ENCODE results near the gene SEMA7A.
"Not testable (repeated sequence)": the region's sequence is repeated elsewhere in the genome, so short reads cannot be mapped to it uniquely, and the experiment has no call there.

Gene SEMA7A, protein sequence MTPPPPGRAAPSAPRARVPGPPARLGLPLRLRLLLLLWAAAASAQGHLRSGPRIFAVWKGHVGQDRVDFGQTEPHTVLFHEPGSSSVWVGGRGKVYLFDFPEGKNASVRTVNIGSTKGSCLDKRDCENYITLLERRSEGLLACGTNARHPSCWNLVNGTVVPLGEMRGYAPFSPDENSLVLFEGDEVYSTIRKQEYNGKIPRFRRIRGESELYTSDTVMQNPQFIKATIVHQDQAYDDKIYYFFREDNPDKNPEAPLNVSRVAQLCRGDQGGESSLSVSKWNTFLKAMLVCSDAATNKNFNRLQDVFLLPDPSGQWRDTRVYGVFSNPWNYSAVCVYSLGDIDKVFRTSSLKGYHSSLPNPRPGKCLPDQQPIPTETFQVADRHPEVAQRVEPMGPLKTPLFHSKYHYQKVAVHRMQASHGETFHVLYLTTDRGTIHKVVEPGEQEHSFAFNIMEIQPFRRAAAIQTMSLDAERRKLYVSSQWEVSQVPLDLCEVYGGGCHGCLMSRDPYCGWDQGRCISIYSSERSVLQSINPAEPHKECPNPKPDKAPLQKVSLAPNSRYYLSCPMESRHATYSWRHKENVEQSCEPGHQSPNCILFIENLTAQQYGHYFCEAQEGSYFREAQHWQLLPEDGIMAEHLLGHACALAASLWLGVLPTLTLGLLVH

DNA sequence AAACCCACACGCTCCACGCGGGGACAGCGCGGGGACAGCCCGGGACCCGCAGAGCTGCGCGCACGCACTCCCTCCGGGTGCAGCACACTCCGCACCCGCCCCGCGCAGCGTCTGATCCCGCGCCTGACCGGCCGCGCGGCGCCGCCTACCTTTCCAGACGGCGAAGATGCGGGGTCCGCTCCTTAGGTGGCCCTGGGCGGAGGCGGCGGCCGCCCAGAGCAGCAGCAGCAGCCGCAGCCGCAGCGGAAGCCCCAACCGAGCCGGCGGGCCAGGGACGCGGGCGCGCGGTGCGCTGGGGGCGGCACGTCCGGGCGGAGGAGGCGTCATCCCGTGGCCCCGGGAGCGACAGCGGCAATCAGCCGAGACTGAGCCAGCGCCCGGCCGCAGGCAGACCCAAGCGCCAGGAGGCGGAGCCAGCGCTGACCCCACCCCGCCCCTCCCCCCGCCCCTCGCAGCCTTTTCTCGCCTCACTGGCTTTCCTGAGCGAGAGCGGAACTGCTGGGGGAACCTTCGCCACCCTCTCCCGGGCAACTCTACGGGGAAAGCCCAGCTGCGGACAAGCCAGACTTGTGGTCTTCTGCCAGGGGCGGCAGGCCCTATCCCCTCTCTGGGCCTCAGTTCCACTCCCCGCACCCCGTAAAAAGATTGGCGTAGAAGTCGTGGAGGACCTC lies at the start of gene SEMA7A:
Gene SEMA7A, minus strand, starts transcription at position 367 of the 671 bp plus-strand sequence. Its CDS starts 40 bp downstream, at position 327.
- peak; percentile 76 for DNase-seq (ENCODE audit: low read depth)

DNA sequence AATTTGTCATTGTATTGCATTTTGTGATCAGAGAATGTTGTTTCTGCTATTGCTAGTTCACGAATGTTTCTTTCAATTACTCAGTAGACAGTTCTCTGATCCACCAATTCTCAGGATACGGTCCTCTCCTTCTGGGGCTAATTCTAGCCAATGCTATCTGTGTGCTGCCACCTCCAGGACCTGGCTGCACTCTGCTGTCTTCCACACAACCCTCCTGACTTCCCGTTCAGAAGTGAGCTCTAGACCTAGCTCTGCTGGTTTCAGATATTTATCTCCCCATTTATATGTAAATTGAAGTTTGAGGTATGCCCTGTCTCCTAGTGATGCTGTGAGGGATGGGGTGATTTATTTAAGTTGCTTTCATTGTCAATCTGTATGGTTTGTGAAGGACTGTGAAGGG lies 48.9 kb upstream of the SEMA7A start:
- DNase-seq (ENCODE audit: low read depth): no peak

DNA sequence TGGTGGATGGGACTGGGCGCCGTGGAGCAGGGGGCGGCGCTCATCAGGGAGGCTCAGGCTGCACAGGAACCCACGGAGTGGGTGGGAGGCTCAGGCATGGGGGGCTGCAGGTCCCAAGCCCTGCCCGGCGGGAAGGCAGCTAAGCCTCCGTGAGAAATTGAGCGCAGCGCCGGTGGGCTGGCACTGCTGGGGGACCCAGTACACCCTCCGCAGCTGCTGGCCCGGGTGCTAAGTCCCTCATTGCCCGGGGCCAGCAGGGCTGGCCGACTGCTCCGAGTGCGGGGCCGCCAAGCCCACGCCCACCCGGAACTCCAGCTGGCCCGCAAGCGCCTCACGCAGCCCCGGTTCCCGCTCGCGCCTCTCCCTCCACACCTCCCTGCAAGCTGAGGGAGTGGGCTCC lies 46.6 kb upstream of the SEMA7A start:
- DNase-seq (ENCODE audit: low read depth): not testable (repeated sequence)

DNA sequence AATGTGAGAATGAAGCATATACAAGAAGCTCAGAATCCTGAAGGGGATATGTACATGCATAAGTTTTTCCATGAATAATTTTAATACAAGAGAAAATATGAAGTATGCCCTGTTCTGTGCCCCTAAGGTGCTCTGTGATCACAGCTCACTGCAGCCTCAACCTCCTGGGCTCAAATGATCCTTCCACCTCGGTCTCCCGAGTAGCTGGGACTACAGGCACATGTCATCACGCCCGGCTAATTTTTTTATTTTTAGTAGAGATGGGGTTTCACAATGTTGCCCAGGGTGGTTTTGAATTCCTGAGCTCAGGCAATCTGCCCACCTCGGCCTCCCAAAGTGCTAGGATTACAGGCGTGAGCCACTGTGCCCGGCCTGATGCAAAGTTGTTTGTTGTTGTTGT lies 37.9 kb upstream of the SEMA7A start:
- not testable (repeated sequence) for DNase-seq (ENCODE audit: low read depth)

DNA sequence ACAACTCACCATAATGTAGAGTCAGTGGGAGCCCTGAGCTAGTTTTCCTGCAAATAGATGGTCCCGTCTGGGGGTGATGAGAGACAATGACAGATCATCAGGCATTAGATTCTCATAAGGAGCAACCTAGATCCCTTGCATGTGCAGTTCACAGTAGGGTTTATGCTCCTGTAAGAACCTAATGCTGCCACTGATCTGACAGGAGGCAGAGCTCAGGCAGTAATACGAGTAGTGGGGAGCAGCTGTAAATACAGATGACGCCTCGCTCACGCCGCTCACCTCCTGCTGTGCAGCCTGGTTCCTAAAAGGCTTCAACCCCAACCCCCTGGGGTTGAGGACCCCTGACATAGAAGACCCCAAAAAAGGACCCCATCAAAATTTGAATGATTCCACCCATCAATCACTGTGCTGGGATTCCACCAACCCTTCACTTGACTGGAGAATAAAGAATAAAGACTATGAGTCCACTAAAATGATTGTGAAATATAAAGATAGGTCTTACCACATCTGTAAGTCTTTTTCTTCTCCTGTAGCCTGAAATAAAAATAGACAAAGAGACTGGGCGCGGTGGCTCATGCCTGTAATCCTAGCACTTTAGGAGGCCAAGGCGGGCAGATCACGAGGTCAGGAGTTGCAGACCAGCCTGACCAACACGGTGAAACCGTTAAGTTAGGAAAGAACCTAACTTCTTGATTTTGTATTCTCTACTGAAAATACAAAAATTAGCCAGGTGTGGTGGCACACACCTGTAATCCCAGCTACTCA lies 37.1 kb upstream of the SEMA7A start:
- DNase-seq (ENCODE audit: low read depth): no peak

- DNase-seq (ENCODE audit: low read depth): no peak
Observed at GRCh38 chr15:74468341-74469032, 34.7 kb upstream of the SEMA7A start.

GRCh38 chr15:74466570-74466969 lies 32.8 kb upstream of the SEMA7A start:
- no peak for DNase-seq (ENCODE audit: low read depth)

DNA sequence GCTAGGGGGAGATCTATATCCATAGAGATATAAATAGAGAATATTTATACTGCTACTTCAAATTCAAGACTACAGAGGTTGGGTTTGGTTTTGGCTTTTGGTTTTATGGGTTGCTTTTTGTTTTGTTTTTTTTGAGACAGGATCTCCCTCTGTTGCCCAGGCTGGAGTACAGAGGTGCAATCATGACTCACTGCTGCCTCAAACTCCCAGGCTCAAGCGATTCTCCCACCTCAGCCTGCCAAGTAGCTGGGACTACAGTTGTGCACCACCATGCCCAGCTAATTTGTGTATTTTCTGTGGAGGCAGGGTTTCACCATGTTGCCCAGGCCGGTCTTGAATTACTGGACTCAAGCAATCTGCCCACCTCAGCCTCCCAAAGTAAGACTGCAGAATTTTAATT lies 31.1 kb upstream of the SEMA7A start:
- no peak for DNase-seq (ENCODE audit: low read depth)

DNA sequence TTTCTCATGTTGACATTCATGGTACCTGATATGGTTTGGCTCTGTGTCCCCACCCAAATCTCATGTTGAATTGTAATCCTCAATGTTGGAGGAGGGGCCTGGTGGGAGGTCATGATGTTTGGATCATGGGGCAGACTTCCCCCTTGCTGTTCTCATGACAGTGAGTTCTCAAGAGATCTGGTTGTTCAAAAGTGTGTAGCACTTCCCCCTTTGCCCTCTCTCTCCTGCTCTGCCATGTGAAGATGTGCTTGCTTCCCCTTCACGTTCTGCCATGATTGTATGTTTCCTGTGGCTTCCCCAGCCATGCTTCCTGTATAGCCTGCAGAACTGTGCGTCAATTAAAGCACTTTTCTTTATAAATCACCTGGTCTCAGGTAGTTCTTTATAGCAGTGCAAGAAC lies 30.5 kb upstream of the SEMA7A start:
- DNase-seq (ENCODE audit: low read depth): no peak

GRCh38 chr15:74463634-74464033 lies 29.9 kb upstream of the SEMA7A start:
- DNase-seq (ENCODE audit: low read depth): no peak

DNA sequence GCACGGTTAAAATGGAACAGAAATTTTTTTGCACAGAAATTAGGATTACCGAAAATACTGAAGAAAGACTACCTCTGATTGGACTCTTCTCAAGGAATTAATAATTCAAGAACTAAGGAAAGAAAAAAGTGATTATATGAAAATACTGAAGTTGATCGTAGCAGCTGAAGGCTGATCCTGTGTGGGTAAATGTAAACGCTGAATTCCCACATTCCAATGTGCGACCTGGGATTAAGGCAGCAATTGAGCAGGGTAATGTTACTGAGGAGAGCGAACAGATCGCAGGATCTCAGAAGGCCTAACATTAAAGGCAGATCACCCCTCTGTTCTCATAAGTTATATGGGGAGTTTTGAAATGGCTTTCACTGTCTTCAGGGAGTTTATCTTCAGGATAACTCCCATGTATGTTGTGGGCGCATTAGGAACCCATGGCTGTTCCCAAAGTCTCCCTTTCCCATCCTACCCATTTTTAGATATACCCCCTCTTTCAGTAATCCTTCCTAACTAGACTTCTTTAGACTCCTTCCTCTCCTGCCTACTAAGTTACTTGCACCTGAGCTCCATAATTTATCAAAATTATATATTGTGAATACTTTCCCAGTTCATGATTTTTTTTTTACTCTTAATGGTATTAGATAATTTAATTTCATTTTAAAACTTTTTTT lies 28.2 kb upstream of the SEMA7A start:
- no peak for DNase-seq (ENCODE audit: low read depth)

GRCh38 chr15:74460871-74461846 lies 27.4 kb upstream of the SEMA7A start, which contains the start of gene UBL7:
UBL7 (minus strand) TSS chr15:74461160; CDS start chr15:74458867, 2,293 bp downstream.
- DNase-seq (ENCODE audit: low read depth): peak; percentile 97

- no peak for DNase-seq (ENCODE audit: low read depth)
Observed at GRCh38 chr15:74460298-74460697, 26.5 kb upstream of the SEMA7A start.

GRCh38 chr15:74459798-74460197 lies 26.0 kb upstream of the SEMA7A start:
- DNase-seq (ENCODE audit: low read depth): not testable (repeated sequence)

- DNase-seq (ENCODE audit: low read depth): no peak
Observed at GRCh38 chr15:74458473-74458872, 24.7 kb upstream of the SEMA7A start.

DNA sequence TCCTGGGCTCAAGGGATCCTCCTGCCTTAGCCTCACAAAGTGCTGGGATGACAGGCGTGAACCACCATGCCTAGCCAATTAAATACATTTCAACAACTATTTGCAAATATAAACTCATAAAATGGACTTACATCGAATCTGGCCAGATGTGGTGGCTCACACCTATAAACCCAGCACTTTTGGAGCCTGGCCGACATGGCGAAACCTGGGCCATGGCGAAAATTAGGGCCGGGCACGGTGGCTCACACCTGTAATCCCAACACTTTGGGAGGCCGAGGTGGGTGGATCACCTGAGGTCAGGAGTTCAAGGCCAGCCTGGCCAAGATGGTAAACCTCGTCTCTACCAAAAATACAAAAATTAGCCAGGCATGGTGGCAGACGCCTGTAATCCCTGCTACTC lies 23.3 kb upstream of the SEMA7A start:
- DNase-seq (ENCODE audit: low read depth): not testable (repeated sequence)

GRCh38 chr15:74454764-74455500 lies 21.2 kb upstream of the SEMA7A start:
- no peak for DNase-seq (ENCODE audit: low read depth)

GRCh38 chr15:74453925-74454763 lies 20.4 kb upstream of the SEMA7A start:
- no peak for DNase-seq (ENCODE audit: low read depth)

All from activated T-cell treated with anti-CD3 and anti-CD28 coated beads for 24 hours (primary cell).